ENCODE data around the gene TNPO2.
A peak's percentile ranks its signal among the peaks of the same experiment; 100 is the strongest.

The TNPO2 gene

DNA sequence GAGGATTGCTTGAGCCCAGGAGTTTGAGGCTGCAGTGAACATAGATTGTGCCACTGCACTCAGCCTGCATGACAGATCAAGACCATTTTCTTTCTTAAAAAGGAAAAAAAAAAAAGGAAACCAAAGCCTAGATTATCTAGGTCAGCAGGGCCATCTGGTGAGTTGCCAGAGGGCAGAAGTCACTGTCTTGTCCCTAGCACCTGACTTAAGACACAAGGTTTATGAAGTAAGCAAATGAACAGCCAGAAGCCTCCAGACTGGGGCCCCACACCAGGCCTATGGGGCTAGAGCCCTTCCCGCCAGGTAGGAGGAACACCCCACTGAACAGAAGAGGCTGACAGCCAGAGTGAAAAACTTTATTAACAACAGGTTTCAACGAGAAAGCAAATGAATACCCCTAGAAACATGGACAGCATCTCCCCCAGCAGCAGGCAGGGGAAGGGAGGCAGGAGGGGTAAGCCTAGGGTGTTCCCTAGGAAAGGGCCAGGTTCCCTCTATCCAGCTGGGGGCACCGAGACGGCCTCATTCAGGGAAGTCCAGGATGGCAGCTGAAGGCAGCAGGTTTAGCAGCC is 55.9 kb downstream of the TNPO2 start:
- peaks cover 1% of the 10 kb centered on the region; the same call in 1 of the 2 replicates for H3K36me3 ChIP-seq (ENCODE audit: insufficient read depth, low read length)
- no peaks in the 10 kb centered on the region for H3K27me3 ChIP-seq (ENCODE audit: insufficient read depth, low read length, poor library complexity, severe bottlenecking)
- no peaks in the 10 kb centered on the region for H3K9me3 ChIP-seq (ENCODE audit: insufficient read depth, low read depth, low read length)
- TF ChIP-seq EZH2phosphoT487 (IDR thresholded peaks at IDR 0.05; ENCODE audit: borderline replicate concordance), result no peak
- TF ChIP-seq CTCF (conservative IDR thresholded peaks at IDR 0.05; ENCODE audit: low read length), result no peak
- peak overlapping the region; percentile 79 for H3K4me3 ChIP-seq (ENCODE audit: low read length, poor library complexity, severe bottlenecking)
- peaks cover 13% of the 10 kb centered on the region for H4K20me1 ChIP-seq (ENCODE audit: insufficient read depth, low read length, poor library complexity, severe bottlenecking)
- peaks cover 38% of the 10 kb centered on the region for H3K79me2 ChIP-seq (ENCODE audit: insufficient read depth, low read length)
- H2AFZ ChIP-seq (ENCODE audit: low read length), result no peak overlapping the region
- H3K9ac ChIP-seq (ENCODE audit: low read depth, low read length, poor library complexity, severe bottlenecking), result peak overlapping the region; percentile 89
- H3K4me1 ChIP-seq (ENCODE audit: insufficient read depth, low read length, poor library complexity, severe bottlenecking), result peaks cover 25% of the 10 kb centered on the region
- no peaks in the 10 kb centered on the region for H3K9me2 ChIP-seq (replicated peaks; ENCODE audit: low read depth, low read length)
- H3K4me2 ChIP-seq (ENCODE audit: low read depth, low read length, poor library complexity, severe bottlenecking), result peak overlapping the region; percentile 89
- H3F3A ChIP-seq (ENCODE audit: low read depth), result no peaks in the 10 kb centered on the region

DNA sequence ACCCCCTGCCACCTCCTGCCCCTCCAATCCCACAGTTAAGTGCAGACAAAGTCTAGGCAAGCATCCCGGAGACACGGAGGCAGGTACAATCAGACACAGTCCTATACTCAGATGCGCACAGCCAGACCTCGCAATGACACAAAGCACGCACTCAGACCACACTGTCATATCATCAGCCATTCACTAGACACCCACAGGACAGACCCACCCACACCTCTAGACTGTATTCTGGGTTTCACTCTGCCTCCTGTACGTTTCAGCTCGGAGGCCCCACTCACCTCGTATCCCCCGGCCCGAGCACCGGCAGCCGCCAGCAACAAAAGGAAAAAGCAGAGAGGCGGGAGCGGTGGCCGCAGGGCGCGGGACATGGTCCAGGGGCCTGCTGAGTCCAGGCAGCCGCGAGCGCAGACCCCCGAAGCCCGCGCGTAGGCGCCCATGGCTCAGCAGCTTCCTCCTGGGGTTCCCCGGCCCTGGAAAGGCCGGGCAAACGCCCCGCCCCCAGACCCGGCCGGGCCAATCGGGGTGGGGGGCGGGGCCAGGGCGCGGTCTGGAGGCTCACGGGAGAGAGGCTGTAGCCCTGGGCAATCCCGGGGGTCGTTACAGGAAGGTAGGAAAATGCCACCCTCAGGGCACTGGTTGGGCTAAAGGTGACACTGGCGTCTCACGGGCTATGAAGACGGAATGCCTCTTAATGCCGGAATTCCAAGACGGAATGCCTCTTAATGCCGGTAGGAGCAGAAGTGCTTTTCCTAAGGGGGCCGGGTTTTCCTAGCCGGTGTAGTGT is 57.3 kb downstream of the TNPO2 start, which contains the start of the genes MAN2B1 and WDR83:
Gene MAN2B1, minus strand, starts transcription at position 478 of the 784 bp plus-strand sequence. Its CDS starts 41 bp downstream, at position 437.
Gene WDR83, plus strand, starts transcription at position 543 of the 784 bp plus-strand sequence. CDS start 2,984 bp downstream, outside the sequence.
- H3K4me2 ChIP-seq (ENCODE audit: low read depth, low read length, poor library complexity, severe bottlenecking), result peak within 1 kb of the TSS; percentile 90
- H2AFZ ChIP-seq (ENCODE audit: low read length), result peak within 1 kb of the TSS; percentile 74
- no peaks in the 10 kb centered on the region; the same call in 1 of the 2 replicates for H3K36me3 ChIP-seq (ENCODE audit: insufficient read depth, low read length)
- H3K79me2 ChIP-seq (ENCODE audit: insufficient read depth, low read length), result peaks cover 38% of the 10 kb centered on the region
- H3K4me1 ChIP-seq (ENCODE audit: insufficient read depth, low read length, poor library complexity, severe bottlenecking), result peaks cover 25% of the 10 kb centered on the region
- H3F3A ChIP-seq (ENCODE audit: low read depth), result no peaks in the 10 kb centered on the region
- H3K4me3 ChIP-seq (ENCODE audit: low read length, poor library complexity, severe bottlenecking), result peak within 1 kb of the TSS; percentile 89
- TF ChIP-seq CTCF (conservative IDR thresholded peaks at IDR 0.05; ENCODE audit: low read length) (no peak), EZH2phosphoT487 (IDR thresholded peaks at IDR 0.05; ENCODE audit: borderline replicate concordance) (no peak)
- H3K9me2 ChIP-seq (replicated peaks; ENCODE audit: low read depth, low read length), result no peaks in the 10 kb centered on the region
- peaks cover 13% of the 10 kb centered on the region for H4K20me1 ChIP-seq (ENCODE audit: insufficient read depth, low read length, poor library complexity, severe bottlenecking)
- H3K27me3 ChIP-seq (ENCODE audit: insufficient read depth, low read length, poor library complexity, severe bottlenecking), result no peaks in the 10 kb centered on the region
- H3K9me3 ChIP-seq (ENCODE audit: insufficient read depth, low read depth, low read length), result no peaks in the 10 kb centered on the region
- peak within 1 kb of the TSS; percentile 86 for H3K9ac ChIP-seq (ENCODE audit: low read depth, low read length, poor library complexity, severe bottlenecking)

DNA sequence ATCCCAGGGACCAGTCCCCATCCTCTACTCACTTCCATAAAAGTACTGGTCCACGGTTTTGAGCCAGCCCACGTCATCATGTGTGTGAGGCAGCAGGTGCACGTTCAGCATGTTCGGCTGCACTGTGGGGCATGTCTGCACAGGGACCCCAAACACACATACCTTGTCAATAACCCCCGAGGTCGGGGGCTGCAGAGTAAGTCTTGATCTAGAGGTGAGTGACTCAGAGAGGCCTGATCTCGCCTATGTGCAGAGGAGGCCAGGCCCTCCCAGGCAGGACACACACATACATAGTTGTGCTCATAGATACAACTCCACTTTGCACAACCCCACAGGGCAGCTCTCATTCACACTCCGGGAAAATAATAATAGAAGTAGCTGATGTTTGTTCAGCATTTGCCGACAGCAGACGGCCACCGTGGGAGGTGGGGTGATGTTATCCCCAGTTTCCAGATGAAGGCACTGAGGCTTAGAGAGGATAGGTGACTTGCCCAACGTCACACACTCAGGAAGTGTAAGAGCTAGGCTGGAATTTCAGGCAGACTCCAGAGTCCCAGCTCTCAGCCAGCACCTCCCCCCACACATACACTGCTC is 58.0 kb downstream of the TNPO2 start:
- no peak for TF ChIP-seq CTCF (conservative IDR thresholded peaks at IDR 0.05; ENCODE audit: low read length)
- TF ChIP-seq EZH2phosphoT487 (IDR thresholded peaks at IDR 0.05; ENCODE audit: borderline replicate concordance), result no peak
- peaks cover 13% of the 10 kb centered on the region for H4K20me1 ChIP-seq (ENCODE audit: insufficient read depth, low read length, poor library complexity, severe bottlenecking)
- H3K27me3 ChIP-seq (ENCODE audit: insufficient read depth, low read length, poor library complexity, severe bottlenecking), result no peaks in the 10 kb centered on the region
- peak overlapping the region; percentile 90 for H3K4me2 ChIP-seq (ENCODE audit: low read depth, low read length, poor library complexity, severe bottlenecking)
- H2AFZ ChIP-seq (ENCODE audit: low read length), result no peak overlapping the region; the same call in 1 of the 2 replicates
- no peaks in the 10 kb centered on the region for H3K9me3 ChIP-seq (ENCODE audit: insufficient read depth, low read depth, low read length)
- H3K9me2 ChIP-seq (replicated peaks; ENCODE audit: low read depth, low read length), result no peaks in the 10 kb centered on the region
- no peaks in the 10 kb centered on the region for H3F3A ChIP-seq (ENCODE audit: low read depth)
- H3K4me1 ChIP-seq (ENCODE audit: insufficient read depth, low read length, poor library complexity, severe bottlenecking), result peaks cover 25% of the 10 kb centered on the region
- peak overlapping the region; percentile 89 for H3K4me3 ChIP-seq (ENCODE audit: low read length, poor library complexity, severe bottlenecking)
- peaks cover 4% of the 10 kb centered on the region; the same call in 1 of the 2 replicates for H3K36me3 ChIP-seq (ENCODE audit: insufficient read depth, low read length)
- H3K79me2 ChIP-seq (ENCODE audit: insufficient read depth, low read length), result peaks cover 38% of the 10 kb centered on the region
- H3K9ac ChIP-seq (ENCODE audit: low read depth, low read length, poor library complexity, severe bottlenecking), result peak overlapping the region; percentile 86
